Measurements from ENCODE around the gene DOK3.

Gene DOK3

DNA sequence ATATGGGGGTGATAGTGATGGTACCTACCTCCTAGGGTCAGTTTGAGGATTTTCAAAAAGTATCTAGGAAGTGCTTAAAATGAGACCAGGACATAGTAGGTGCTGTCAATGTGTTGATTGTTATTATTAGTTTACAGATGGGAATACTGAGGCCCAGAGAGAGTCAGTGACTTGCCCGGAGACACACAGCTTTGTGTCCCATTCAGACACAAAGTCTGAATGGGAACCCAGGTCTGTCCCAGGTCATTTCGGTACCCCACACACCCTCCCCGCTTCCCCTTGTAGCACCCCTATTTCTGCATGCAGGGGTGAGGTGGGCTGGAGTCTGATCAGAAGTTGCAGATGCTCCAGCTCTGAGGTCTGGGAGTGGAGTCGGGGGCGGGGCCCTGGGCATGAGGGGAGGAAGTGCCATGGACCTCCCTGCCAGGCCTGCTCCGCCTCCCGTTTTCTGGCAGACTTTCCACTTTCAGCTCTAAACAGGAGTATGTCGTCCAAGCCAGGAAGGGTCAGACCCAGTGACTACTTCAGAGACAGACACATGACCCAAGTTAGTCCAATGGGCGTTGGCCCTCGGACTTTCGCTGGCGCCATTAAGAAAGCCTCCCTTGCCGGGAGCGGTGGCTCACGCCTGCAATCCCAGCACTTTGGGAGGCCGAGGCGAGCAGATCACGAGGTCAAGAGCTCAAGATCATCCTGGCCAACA, 32.9 kb downstream of the DOK3 start:
- Histone ChIP-seq H3K9me3 (ENCODE audit: control insufficient read depth in 1 of 2, low read length in 2 of 2) (no peaks in the 10 kb centered on the region), H3K4me1 (ENCODE audit: control insufficient read depth in 1 of 2, insufficient read depth in 2 of 2, low read length in 2 of 2) (peaks cover 10 to 63% of the 10 kb centered on the region in 2 donors), H3K27ac (ENCODE audit: low read length) (no peak overlapping the region), H3K27me3 (ENCODE audit: low read depth, low read length) (no peaks in the 10 kb centered on the region), H3K36me3 (ENCODE audit: control insufficient read depth in 1 of 2, insufficient read depth in 2 of 2, low read length in 2 of 2) (peaks cover 0 to 2% of the 10 kb centered on the region in 2 donors), H3K4me3 (ENCODE audit: low read depth in 1 of 2, low read length in 2 of 2) (no peak overlapping the region)

DNA sequence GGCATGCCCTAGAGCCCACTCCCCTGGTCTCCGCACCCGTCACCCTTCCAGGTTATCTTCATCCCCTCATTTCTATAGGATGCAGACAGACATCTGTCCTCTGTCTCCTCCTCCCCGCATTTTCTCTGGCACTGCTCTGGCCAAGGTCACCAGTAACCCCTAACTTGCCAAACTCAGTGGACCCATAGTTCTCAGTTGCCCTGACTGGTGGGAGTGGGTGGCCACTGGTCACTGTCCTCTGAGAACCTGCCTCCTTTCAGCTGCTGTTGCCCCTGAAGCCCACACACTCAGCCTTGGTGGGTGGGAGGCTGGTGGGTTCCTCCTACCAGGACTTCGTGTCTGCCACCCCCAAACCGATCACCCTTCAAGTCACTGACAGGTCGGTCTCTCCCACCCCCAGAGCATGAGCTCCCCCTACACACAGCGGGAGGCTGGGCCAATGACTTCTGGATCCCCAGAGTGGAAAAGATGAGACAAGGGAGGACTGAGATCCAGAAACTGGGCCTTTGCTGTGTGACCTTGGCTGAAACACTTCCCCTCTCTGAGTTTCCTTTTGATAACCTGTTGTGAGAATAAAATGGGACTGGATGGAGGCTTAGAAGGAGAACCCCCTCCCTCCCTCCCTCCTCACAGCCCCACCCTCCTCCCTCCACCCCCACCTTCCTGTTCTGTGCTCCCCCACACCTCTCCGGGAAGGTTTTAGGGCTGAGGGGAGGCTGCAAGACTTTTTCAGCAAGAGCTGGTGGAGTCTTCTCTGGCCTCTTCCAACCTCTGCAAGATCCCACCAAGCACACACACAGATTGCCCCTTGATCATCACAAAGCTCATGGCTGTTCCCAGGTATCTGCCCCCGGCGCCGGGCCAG, 33.8 kb downstream of the DOK3 start:
- Histone ChIP-seq H3K4me3 (ENCODE audit: low read depth in 1 of 2, low read length in 2 of 2) (no peak overlapping the region), H3K36me3 (ENCODE audit: control insufficient read depth in 1 of 2, insufficient read depth in 2 of 2, low read length in 2 of 2) (no peaks in the 10 kb centered on the region), H3K27ac (ENCODE audit: low read length) (no peak overlapping the region), H3K4me1 (ENCODE audit: control insufficient read depth in 1 of 2, insufficient read depth in 2 of 2, low read length in 2 of 2) (peaks cover 10 to 67% of the 10 kb centered on the region in 2 donors), H3K9me3 (ENCODE audit: control insufficient read depth in 1 of 2, low read length in 2 of 2) (no peaks in the 10 kb centered on the region), H3K27me3 (ENCODE audit: low read depth, low read length) (no peaks in the 10 kb centered on the region)

DNA sequence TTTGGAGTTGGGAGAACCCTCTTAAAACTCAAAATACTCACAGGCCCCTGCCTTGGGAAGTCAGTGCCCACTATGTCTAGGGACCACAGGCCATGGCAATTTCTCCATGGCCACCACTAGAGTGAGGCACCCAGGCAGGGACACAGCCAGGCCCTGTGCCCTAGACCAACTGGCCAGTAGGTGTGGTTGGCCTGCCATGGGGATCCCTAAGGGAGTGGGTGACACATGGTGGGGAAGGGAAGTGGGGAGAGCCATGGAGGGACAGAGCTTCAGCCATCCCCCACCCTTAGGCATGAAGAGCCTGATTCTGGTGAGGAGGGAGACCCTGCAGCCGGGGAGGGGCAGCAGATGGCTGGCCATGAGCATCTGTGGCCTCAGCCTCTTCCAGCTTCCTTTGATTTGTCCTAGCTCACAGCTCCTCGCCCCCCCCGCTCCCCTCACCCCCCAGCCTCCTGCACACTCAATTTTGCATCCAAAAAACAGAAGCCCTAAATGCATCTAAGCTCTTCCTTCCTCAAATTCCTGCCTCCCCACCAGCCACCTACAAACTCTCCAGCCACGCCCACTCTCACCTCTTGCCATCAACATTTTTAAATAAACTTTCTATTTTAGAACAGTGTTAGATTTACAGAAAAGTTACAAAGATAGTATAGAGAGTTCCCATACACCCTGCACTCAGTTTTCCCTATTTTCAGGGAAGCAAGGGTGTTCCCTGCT, 34.6 kb downstream of the DOK3 start:
- Histone ChIP-seq H3K9me3 (ENCODE audit: control insufficient read depth in 1 of 2, low read length in 2 of 2) (no peaks in the 10 kb centered on the region), H3K4me3 (ENCODE audit: low read depth in 1 of 2, low read length in 2 of 2) (no peak overlapping the region), H3K4me1 (ENCODE audit: control insufficient read depth in 1 of 2, insufficient read depth in 2 of 2, low read length in 2 of 2) (peaks cover 13 to 68% of the 10 kb centered on the region in 2 donors), H3K27ac (ENCODE audit: low read length) (no peak overlapping the region), H3K27me3 (ENCODE audit: low read depth, low read length) (no peaks in the 10 kb centered on the region), H3K36me3 (ENCODE audit: control insufficient read depth in 1 of 2, insufficient read depth in 2 of 2, low read length in 2 of 2) (no peaks in the 10 kb centered on the region)

DNA sequence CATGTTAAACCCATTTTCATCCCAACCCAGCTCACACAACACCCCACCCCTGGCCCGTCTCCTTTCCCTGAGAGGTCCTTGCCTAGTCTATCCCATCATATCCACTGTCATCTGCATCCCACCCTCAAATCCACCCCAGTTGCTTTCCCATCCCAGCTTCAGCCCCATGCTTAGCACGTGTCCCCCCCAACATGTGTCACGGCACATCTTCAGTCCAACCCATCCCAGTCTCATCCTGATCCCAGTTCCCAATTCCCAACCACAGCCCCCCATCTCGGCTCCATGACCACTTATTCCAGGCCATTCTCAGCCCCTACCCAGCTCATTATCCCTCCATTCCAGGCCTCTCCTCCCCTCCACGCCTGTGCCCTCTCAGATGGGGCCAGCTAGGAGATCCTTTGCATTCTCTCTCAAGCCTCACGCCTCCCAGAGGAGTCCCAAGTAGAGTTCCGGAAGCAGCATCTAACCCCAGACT, 35.6 kb downstream of the DOK3 start:
- no peaks in the 10 kb centered on the region for H3K36me3 ChIP-seq (ENCODE audit: control insufficient read depth in 1 of 2, insufficient read depth in 2 of 2, low read length in 2 of 2)
- no peaks in the 10 kb centered on the region for H3K9me3 ChIP-seq (ENCODE audit: control insufficient read depth in 1 of 2, low read length in 2 of 2)
- peaks cover 12 to 64% of the 10 kb centered on the region in 2 donors for H3K4me1 ChIP-seq (ENCODE audit: control insufficient read depth in 1 of 2, insufficient read depth in 2 of 2, low read length in 2 of 2)
- no peak overlapping the region for H3K27ac ChIP-seq (ENCODE audit: low read length)
- no peak overlapping the region for H3K4me3 ChIP-seq (ENCODE audit: low read depth in 1 of 2, low read length in 2 of 2)
- H3K27me3 ChIP-seq (ENCODE audit: low read depth, low read length), result no peaks in the 10 kb centered on the region

- no peaks in the 10 kb centered on the region for H3K36me3 ChIP-seq (ENCODE audit: control insufficient read depth in 1 of 2, insufficient read depth in 2 of 2, low read length in 2 of 2)
- no peaks in the 10 kb centered on the region for H3K27me3 ChIP-seq (ENCODE audit: low read depth, low read length)
- H3K27ac ChIP-seq (ENCODE audit: low read length), result no peak within 1 kb of the TSS
- H3K4me3 ChIP-seq (ENCODE audit: low read depth in 1 of 2, low read length in 2 of 2), result peak within 1 kb of the TSS; percentile 56 to 84
- H3K4me1 ChIP-seq (ENCODE audit: control insufficient read depth in 1 of 2, insufficient read depth in 2 of 2, low read length in 2 of 2), result peaks cover 12 to 64% of the 10 kb centered on the region in 2 donors
- H3K9me3 ChIP-seq (ENCODE audit: control insufficient read depth in 1 of 2, low read length in 2 of 2), result no peaks in the 10 kb centered on the region
These were observed 36.1 kb downstream of the DOK3 start, which contains the start of gene DBN1 for GRCh38 chr5:177473443-177474001. DBN1 (minus strand) TSS chr5:177473634; CDS start chr5:177473521, 113 bp downstream.

GRCh38 chr5:177472460-177473442, 36.9 kb downstream of the DOK3 start:
- Histone ChIP-seq H3K9me3 (ENCODE audit: control insufficient read depth in 1 of 2, low read length in 2 of 2) (no peaks in the 10 kb centered on the region), H3K27ac (ENCODE audit: low read length) (no peak overlapping the region), H3K4me3 (ENCODE audit: low read depth in 1 of 2, low read length in 2 of 2) (peak overlapping the region; percentile 56 to 84), H3K27me3 (ENCODE audit: low read depth, low read length) (no peaks in the 10 kb centered on the region), H3K36me3 (ENCODE audit: control insufficient read depth in 1 of 2, insufficient read depth in 2 of 2, low read length in 2 of 2) (no peaks in the 10 kb centered on the region), H3K4me1 (ENCODE audit: control insufficient read depth in 1 of 2, insufficient read depth in 2 of 2, low read length in 2 of 2) (peaks cover 12 to 61% of the 10 kb centered on the region in 2 donors)

DNA sequence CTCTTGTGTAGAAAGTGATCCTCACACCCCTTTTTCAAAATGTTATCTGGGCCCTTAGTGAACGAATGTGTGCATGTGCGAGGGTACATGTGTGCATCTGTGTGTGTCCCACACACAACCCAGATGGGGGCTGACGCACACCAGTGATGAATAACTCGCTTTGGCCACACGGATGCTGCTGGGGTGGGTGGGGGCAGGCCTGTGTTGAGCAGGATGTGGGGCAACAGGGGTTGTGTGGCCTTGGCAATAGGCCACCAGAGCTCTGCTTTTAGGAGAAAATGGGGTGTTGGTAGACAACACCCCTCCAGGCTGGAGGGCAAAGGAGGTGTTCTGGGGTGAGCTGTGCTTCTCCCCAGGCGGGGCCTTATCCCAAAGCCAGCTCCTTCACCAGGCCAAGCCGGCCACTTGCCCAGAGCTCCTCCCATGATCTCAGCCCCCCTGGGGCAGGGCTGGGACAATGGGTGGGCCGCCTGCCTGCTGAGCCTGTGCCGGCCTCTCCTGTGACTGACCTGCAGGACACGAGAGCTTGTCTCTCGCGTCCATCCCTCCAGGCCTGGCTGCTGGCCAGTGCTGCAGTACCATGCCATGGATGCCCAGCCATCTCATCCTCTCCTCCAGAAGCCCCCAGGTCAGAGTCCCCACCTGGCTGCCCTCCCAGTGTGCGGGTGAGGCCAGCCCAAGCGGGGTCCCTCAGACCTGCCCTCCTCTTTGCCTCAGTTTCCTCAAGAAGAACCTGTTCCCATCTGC, 37.8 kb downstream of the DOK3 start:
- Histone ChIP-seq H3K27me3 (ENCODE audit: low read depth, low read length) (no peaks in the 10 kb centered on the region), H3K27ac (ENCODE audit: low read length) (no peak overlapping the region), H3K4me1 (ENCODE audit: control insufficient read depth in 1 of 2, insufficient read depth in 2 of 2, low read length in 2 of 2) (peaks cover 12 to 61% of the 10 kb centered on the region in 2 donors), H3K4me3 (ENCODE audit: low read depth in 1 of 2, low read length in 2 of 2) (peak overlapping the region; percentile 56 to 84), H3K36me3 (ENCODE audit: control insufficient read depth in 1 of 2, insufficient read depth in 2 of 2, low read length in 2 of 2) (peaks cover 0 to 9% of the 10 kb centered on the region in 2 donors), H3K9me3 (ENCODE audit: control insufficient read depth in 1 of 2, low read length in 2 of 2) (no peaks in the 10 kb centered on the region)

GRCh38 chr5:177470759-177471536, 38.7 kb downstream of the DOK3 start:
- no peak overlapping the region for H3K27ac ChIP-seq (ENCODE audit: low read length)
- peak overlapping the region in 1 of 2 donors; percentile 84 for H3K4me3 ChIP-seq (ENCODE audit: low read depth in 1 of 2, low read length in 2 of 2)
- H3K9me3 ChIP-seq (ENCODE audit: control insufficient read depth in 1 of 2, low read length in 2 of 2), result no peaks in the 10 kb centered on the region
- peaks cover 12 to 54% of the 10 kb centered on the region in 2 donors for H3K4me1 ChIP-seq (ENCODE audit: control insufficient read depth in 1 of 2, insufficient read depth in 2 of 2, low read length in 2 of 2)
- no peaks in the 10 kb centered on the region for H3K27me3 ChIP-seq (ENCODE audit: low read depth, low read length)
- peaks cover 8 to 17% of the 10 kb centered on the region in 2 donors for H3K36me3 ChIP-seq (ENCODE audit: control insufficient read depth in 1 of 2, insufficient read depth in 2 of 2, low read length in 2 of 2)

GRCh38 chr5:177469750-177470525, 39.7 kb downstream of the DOK3 start:
- Histone ChIP-seq H3K27ac (ENCODE audit: low read length) (peak overlapping the region; percentile 39), H3K4me3 (ENCODE audit: low read depth in 1 of 2, low read length in 2 of 2) (no peak overlapping the region), H3K27me3 (ENCODE audit: low read depth, low read length) (no peaks in the 10 kb centered on the region), H3K9me3 (ENCODE audit: control insufficient read depth in 1 of 2, low read length in 2 of 2) (no peaks in the 10 kb centered on the region), H3K4me1 (ENCODE audit: control insufficient read depth in 1 of 2, insufficient read depth in 2 of 2, low read length in 2 of 2) (peaks cover 12 to 45% of the 10 kb centered on the region in 2 donors), H3K36me3 (ENCODE audit: control insufficient read depth in 1 of 2, insufficient read depth in 2 of 2, low read length in 2 of 2) (peaks cover 11 to 27% of the 10 kb centered on the region in 2 donors)

All from muscle layer of duodenum (tissue), 2 donors.